ENCODE results near the gene NPDC1. TPM values are rescaled to one million over a fixed set of nuclear protein-coding genes. Genes with fewer than 3 reads are reported as not detected.

Gene NPDC1
- 19.7 and 47.7 TPM in 2 replicates for total RNA-seq

GRCh38 chr9:137046088-137046787, at the start of gene NPDC1:
Gene NPDC1 (minus strand): TSS chr9:137046177. CDS start chr9:137045989, 188 bp downstream.
- no peak for DNase-seq (ENCODE audit: low read depth)
- H3K4me3 ChIP-seq (ENCODE audit: low read depth, low read length): peak within 1 kb of the TSS; percentile 71
- TF ChIP-seq, protein P1, sequence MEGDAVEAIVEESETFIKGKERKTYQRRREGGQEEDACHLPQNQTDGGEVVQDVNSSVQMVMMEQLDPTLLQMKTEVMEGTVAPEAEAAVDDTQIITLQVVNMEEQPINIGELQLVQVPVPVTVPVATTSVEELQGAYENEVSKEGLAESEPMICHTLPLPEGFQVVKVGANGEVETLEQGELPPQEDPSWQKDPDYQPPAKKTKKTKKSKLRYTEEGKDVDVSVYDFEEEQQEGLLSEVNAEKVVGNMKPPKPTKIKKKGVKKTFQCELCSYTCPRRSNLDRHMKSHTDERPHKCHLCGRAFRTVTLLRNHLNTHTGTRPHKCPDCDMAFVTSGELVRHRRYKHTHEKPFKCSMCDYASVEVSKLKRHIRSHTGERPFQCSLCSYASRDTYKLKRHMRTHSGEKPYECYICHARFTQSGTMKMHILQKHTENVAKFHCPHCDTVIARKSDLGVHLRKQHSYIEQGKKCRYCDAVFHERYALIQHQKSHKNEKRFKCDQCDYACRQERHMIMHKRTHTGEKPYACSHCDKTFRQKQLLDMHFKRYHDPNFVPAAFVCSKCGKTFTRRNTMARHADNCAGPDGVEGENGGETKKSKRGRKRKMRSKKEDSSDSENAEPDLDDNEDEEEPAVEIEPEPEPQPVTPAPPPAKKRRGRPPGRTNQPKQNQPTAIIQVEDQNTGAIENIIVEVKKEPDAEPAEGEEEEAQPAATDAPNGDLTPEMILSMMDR (conservative IDR thresholded peaks at IDR 0.05; ENCODE audit: low read depth, low read length): peak; percentile 82

DNA sequence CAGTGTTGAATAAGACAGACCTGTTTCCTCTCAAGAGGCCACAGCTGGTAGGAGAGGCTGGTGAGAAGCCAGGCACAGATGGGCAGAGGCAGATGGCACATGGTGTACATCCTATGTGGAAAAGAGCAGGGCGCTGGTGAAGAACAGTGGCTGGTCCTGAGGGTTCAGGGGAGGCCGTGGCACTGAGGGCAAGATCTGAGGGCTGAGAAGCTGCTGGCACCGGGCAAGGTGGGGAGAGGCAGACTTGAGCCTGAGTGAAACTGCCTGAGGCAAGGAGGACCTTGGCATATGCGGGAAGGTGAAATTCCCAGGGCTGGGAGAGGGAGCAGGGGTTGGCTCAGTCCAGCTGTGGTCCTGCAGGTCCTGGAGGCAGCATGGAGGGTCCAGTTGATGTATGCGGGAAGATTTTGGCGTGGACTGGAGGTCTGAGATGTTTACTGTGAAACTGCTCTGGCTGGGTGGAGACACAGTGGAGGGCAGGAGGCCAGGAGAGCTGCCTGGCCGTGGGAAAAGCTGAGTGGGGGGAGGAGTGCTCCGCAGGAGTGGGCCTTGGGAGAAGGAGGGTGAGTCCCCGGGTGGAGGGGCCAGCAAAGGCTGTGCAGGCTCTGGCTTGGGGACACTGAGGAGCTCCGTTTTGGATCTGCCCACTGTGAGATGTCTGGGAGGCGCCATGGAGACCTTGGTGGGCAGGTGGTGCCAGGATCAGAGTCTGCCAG, 43.4 kb upstream of the NPDC1 start:
- no peak overlapping the region for H3K4me3 ChIP-seq (ENCODE audit: low read depth, low read length)
- TF ChIP-seq, protein P1 (conservative IDR thresholded peaks at IDR 0.05; ENCODE audit: low read depth, low read length): no peak
- DNase-seq (ENCODE audit: low read depth): no peak

DNA sequence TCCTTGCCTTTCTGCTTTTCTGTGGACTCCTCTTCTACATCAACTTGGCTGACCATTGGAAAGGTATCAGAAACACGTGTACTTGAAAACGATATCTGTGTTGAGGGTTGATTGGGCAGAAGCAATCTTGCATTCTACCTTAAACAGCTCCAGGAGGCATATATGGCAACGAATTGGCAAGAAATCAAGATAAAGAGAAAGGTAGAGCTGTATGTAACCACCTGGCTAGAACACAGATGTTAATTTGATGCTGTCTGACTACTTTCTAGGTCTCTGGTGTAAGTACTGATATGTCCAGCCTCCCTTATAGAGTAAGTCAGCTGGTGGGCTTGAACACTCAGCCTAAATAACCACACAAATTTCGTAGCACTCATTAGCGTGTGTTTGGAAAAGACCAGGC, 42.1 kb upstream of the NPDC1 start:
- H3K4me3 ChIP-seq (ENCODE audit: low read depth, low read length): peak overlapping the region; percentile 72
- TF ChIP-seq, protein P1 (conservative IDR thresholded peaks at IDR 0.05; ENCODE audit: low read depth, low read length): no peak
- DNase-seq (ENCODE audit: low read depth): no peak

- DNase-seq (ENCODE audit: low read depth): no peak
- H3K4me3 ChIP-seq (ENCODE audit: low read depth, low read length): peak overlapping the region; percentile 72
- TF ChIP-seq, protein P1 (conservative IDR thresholded peaks at IDR 0.05; ENCODE audit: low read depth, low read length): no peak
These were observed 41.5 kb upstream of the NPDC1 start for GRCh38 chr9:137087409-137087925.

- H3K4me3 ChIP-seq (ENCODE audit: low read depth, low read length): peak within 1 kb of the TSS; percentile 72
- TF ChIP-seq, protein P1 (conservative IDR thresholded peaks at IDR 0.05; ENCODE audit: low read depth, low read length): no peak
- DNase-seq (ENCODE audit: low read depth): peak; percentile 76
These were observed 40.8 kb upstream of the NPDC1 start, which contains the start of gene MAN1B1 for GRCh38 chr9:137086531-137087408. Gene MAN1B1 (plus strand): TSS chr9:137086985. CDS start chr9:137087000, 15 bp downstream.

- H3K4me3 ChIP-seq (ENCODE audit: low read depth, low read length): peak overlapping the region; percentile 72
- TF ChIP-seq, protein P1 (conservative IDR thresholded peaks at IDR 0.05; ENCODE audit: low read depth, low read length): no peak
- no peak for DNase-seq (ENCODE audit: low read depth)
These were observed 40.0 kb upstream of the NPDC1 start for GRCh38 chr9:137085920-137086530.
